ENCODE data around the gene ZNF560. TPM values are rescaled to one million over a fixed set of nuclear protein-coding genes. Genes with fewer than 3 reads are reported as not detected.

Gene ZNF560
- total RNA-seq, 1 donor from 2014 or later, result not detected

DNA sequence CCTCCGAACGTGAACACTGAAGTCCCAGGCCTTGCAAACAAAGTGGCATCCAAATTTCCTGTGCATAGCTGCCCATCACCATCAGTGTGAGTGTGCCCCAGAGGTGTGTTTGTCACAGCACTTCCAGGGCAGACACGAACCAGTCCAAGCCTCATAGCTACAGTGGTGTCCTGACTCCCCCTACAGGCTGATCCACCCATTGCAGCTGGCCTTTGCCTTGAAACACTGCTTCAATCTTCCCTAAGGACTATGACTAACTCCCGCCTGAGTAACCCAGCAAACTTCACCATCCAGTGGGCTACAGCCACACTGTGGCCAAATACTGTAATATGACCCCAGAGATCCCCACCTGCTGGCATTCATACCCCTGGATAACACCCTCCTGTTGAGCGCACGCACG is 66.9 kb downstream of the ZNF560 start:
- peak; percentile 53 for ATAC-seq
- no peak for DNase-seq
- intact Hi-C loops (cut with DNase I), result no loop called here
- Histone ChIP-seq H3K4me3 (no peak overlapping the region), H3K27me3 (no peaks in the 10 kb centered on the region), H3K4me1 (peaks cover 13% of the 10 kb centered on the region), H3K9me3 (no peaks in the 10 kb centered on the region), H3K36me3 (peaks cover 32% of the 10 kb centered on the region), H3K27ac (no peak overlapping the region)
- TF ChIP-seq, protein P1, sequence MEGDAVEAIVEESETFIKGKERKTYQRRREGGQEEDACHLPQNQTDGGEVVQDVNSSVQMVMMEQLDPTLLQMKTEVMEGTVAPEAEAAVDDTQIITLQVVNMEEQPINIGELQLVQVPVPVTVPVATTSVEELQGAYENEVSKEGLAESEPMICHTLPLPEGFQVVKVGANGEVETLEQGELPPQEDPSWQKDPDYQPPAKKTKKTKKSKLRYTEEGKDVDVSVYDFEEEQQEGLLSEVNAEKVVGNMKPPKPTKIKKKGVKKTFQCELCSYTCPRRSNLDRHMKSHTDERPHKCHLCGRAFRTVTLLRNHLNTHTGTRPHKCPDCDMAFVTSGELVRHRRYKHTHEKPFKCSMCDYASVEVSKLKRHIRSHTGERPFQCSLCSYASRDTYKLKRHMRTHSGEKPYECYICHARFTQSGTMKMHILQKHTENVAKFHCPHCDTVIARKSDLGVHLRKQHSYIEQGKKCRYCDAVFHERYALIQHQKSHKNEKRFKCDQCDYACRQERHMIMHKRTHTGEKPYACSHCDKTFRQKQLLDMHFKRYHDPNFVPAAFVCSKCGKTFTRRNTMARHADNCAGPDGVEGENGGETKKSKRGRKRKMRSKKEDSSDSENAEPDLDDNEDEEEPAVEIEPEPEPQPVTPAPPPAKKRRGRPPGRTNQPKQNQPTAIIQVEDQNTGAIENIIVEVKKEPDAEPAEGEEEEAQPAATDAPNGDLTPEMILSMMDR (IDR thresholded peaks at IDR 0.05), result peak; percentile 51

DNA sequence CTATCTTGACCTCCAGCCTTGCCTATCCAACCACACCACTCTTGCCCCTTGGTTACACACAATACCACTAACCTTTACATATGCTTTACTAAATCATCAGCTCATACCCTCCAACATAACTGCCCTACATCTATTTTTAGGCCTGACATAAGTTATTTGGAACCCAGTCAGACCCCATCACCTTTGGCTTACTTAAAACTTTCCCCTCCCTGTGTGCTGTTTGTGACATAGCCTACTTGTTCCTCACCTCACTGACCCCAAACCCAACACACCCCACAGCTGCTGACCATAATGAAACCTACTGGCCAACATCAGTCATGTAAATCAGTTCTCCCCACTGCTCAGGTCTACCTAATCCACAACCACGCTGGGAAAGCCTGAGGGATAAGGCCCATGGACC is 68.0 kb downstream of the ZNF560 start:
- Histone ChIP-seq H3K27ac (no peak overlapping the region), H3K9me3 (no peaks in the 10 kb centered on the region), H3K27me3 (no peaks in the 10 kb centered on the region), H3K36me3 (peaks cover 38% of the 10 kb centered on the region), H3K4me1 (peaks cover 8% of the 10 kb centered on the region), H3K4me3 (no peak overlapping the region)
- intact Hi-C loops (cut with DNase I), result no loop called here
- ATAC-seq, result no peak
- TF ChIP-seq, protein P1 (IDR thresholded peaks at IDR 0.05), result no peak
- DNase-seq, result no peak

DNA sequence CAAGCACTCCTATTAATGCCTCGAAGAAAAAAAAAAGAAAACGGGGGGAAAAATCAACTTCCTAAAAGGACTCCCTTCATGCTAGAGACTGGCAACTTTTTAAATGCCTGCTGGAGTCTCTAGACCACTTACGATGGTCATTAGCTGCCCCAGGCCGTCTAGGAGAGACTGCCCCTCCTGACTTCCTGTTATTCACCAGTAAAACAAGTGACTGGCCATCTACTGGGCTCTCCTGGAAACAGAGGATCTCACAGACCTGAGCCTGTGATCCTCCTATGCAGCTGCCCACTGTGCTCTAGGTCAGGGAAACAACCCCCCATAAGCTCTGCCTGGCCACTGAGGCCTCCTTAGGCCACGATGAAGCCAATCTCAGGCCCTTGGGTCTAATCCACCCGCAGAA is 70.5 kb downstream of the ZNF560 start:
- TF ChIP-seq, protein P1 (IDR thresholded peaks at IDR 0.05), result no peak
- Histone ChIP-seq H3K36me3 (peaks cover 45% of the 10 kb centered on the region), H3K4me1 (no peaks in the 10 kb centered on the region), H3K9me3 (peaks cover 5% of the 10 kb centered on the region), H3K27ac (no peak overlapping the region), H3K27me3 (no peaks in the 10 kb centered on the region), H3K4me3 (no peak overlapping the region)
- intact Hi-C loops (cut with DNase I), result no loop called here
- DNase-seq, result no peak
- no peak for ATAC-seq

Other genes starting within 250 kb of the ZNF560 start
- not detected for gene OR7E24, start 247.7 kb downstream of the ZNF560 start, total RNA-seq
- gene ZNF699, start 188.8 kb downstream of the ZNF560 start, total RNA-seq, result 5.3 TPM
- 21.2 TPM for gene ZNF559, start 174.4 kb downstream of the ZNF560 start, total RNA-seq
- gene ZNF177, start 135.6 kb downstream of the ZNF560 start, total RNA-seq, result 3.3 TPM
- gene ZNF266, start 63.0 kb downstream of the ZNF560 start, total RNA-seq, result 24.5 TPM
- gene ZNF426, start 40.0 kb upstream of the ZNF560 start, total RNA-seq, result 15.3 TPM
- 25.1 TPM for gene ZNF121, start 85.9 kb upstream of the ZNF560 start, total RNA-seq
- 34.7 TPM for gene ZNF561, start 122.6 kb upstream of the ZNF560 start, total RNA-seq
- 31.6 TPM for gene ZNF562, start 176.5 kb upstream of the ZNF560 start, total RNA-seq

Data from upper lobe of right lung (tissue), 1 donor.